WERI-Rb-1 (cell line): Measurements from ENCODE around the gene NEURL2.

ENCODE experiments used
- DNase-seq: peaks from one replicate; pipeline ENCODE4 v3.0.0-alpha.2; 2020
- H3K27ac ChIP-seq: fragments of 250-450 bp; sonication (Bioruptor Pico); 2 replicates; pipeline ENCODE4 v1.5.1; 2020; ENCODE audit warnings: mild to moderate bottlenecking, moderate library complexity
- H3K27me3 ChIP-seq: fragments of 250-450 bp; sonication (Bioruptor Pico); 2 replicates; pipeline ENCODE4 v1.5.1; 2021; ENCODE audit warnings: mild to moderate bottlenecking, low read depth, moderate library complexity; ENCODE audit not compliant: insufficient read depth, severe bottlenecking
- H3K36me3 ChIP-seq: fragments of 250-450 bp; sonication (Bioruptor Pico); 2 replicates; pipeline ENCODE4 v1.5.1; 2020; ENCODE audit warnings: mild to moderate bottlenecking, moderate library complexity
- H3K4me3 ChIP-seq: 2 replicates; pipeline ENCODE4 v1.5.1; 2011; ENCODE audit warnings: low read depth, mild to moderate bottlenecking, control low read depth, low read length
- H3K9me3 ChIP-seq: fragments of 250-450 bp; sonication (Bioruptor Pico); 2 replicates; pipeline ENCODE4 v1.5.1; 2021; ENCODE audit warnings: mild to moderate bottlenecking, moderate library complexity; ENCODE audit not compliant: severe bottlenecking
- CTCF ChIP-seq: IDR thresholded peaks from 2 replicates; pipeline ENCODE4 v1.5.1; 2011; ENCODE audit warnings: low read depth, mild to moderate bottlenecking, control low read depth, inconsistent platforms, low read length

NEURL2 gene

GRCh38 chr20:45927071-45927878 is 36.3 kb upstream of the NEURL2 start:
- Histone ChIP-seq H3K27ac (no peak overlapping the region), H3K36me3 (no peaks in the 10 kb centered on the region), H3K4me3 (no peak overlapping the region), H3K27me3 (no peaks in the 10 kb centered on the region), H3K9me3 (no peaks in the 10 kb centered on the region)
- TF ChIP-seq CTCF = no peak
- DNase-seq = no peak

GRCh38 chr20:45926731-45927070 is 35.7 kb upstream of the NEURL2 start:
- H3K27ac ChIP-seq = no peak overlapping the region
- H3K36me3 ChIP-seq = no peaks in the 10 kb centered on the region
- no peaks in the 10 kb centered on the region for H3K9me3 ChIP-seq
- no peaks in the 10 kb centered on the region for H3K27me3 ChIP-seq
- H3K4me3 ChIP-seq = no peak overlapping the region
- no peak for DNase-seq
- no peak for TF ChIP-seq CTCF

GRCh38 chr20:45925821-45926506 is 35.0 kb upstream of the NEURL2 start:
- no peak for DNase-seq
- no peak for TF ChIP-seq CTCF
- H3K4me3 ChIP-seq = no peak overlapping the region
- no peaks in the 10 kb centered on the region for H3K27me3 ChIP-seq
- H3K27ac ChIP-seq = no peak overlapping the region
- no peaks in the 10 kb centered on the region for H3K9me3 ChIP-seq
- H3K36me3 ChIP-seq = no peaks in the 10 kb centered on the region

- Histone ChIP-seq H3K4me3 (no peak overlapping the region), H3K27me3 (no peaks in the 10 kb centered on the region), H3K36me3 (no peaks in the 10 kb centered on the region), H3K9me3 (no peaks in the 10 kb centered on the region), H3K27ac (no peak overlapping the region)
- no peak for TF ChIP-seq CTCF
- DNase-seq = no peak
These were observed 33.6 kb upstream of the NEURL2 start for GRCh38 chr20:45924391-45925261.

GRCh38 chr20:45921337-45922189 is 30.6 kb upstream of the NEURL2 start:
- no peaks in the 10 kb centered on the region for H3K36me3 ChIP-seq
- no peak for DNase-seq
- no peak for TF ChIP-seq CTCF

More at GRCh38 chr20:45921337-45922189, 30.6 kb upstream of the NEURL2 start:
- Histone ChIP-seq H3K4me3 (no peak overlapping the region), H3K27ac (peak overlapping the region; percentile 22; the same call in 1 of the 2 replicates), H3K9me3 (no peaks in the 10 kb centered on the region), H3K27me3 (no peaks in the 10 kb centered on the region)
